Stimulated activated CD4-positive, alpha-beta T cell treated with anti-CD3 and anti-CD28 coated beads, Interleukin-2, amount 100 ng/mL, for 4 hours (primary cell): Measurements from ENCODE around the gene MYH9.

Source experiments
- DNase-seq: peaks from one replicate; pipeline ENCODE4 v3.0.0-alpha.2; 2020; ENCODE audit warnings: low read depth

Gene MYH9

GRCh38 chr22:36349726-36350125, 38.0 kb downstream of the MYH9 start:
- no peak for DNase-seq

GRCh38 chr22:36348760-36349159, 39.0 kb downstream of the MYH9 start:
- no peak for DNase-seq

GRCh38 chr22:36347094-36347493, 40.7 kb downstream of the MYH9 start:
- no peak for DNase-seq

- peak; percentile 73 for DNase-seq
Measured at GRCh38 chr22:36344106-36344827, 43.5 kb downstream of the MYH9 start.

- DNase-seq: no peak
Measured at GRCh38 chr22:36343720-36344105, 44.1 kb downstream of the MYH9 start.

GRCh38 chr22:36343070-36343719, 44.6 kb downstream of the MYH9 start:
- DNase-seq: no peak

- no peak for DNase-seq
Measured at GRCh38 chr22:36341640-36342041, 46.1 kb downstream of the MYH9 start.

GRCh38 chr22:36340621-36341020, 47.1 kb downstream of the MYH9 start:
- no peak for DNase-seq

- DNase-seq: no peak
Measured at GRCh38 chr22:36339171-36340065, 48.3 kb downstream of the MYH9 start.

- DNase-seq: no peak
Measured at GRCh38 chr22:36337365-36338130, 50.2 kb downstream of the MYH9 start.

GRCh38 chr22:36336246-36337182, 51.3 kb downstream of the MYH9 start:
- no peak for DNase-seq

- no peak for DNase-seq
Measured at GRCh38 chr22:36335621-36336020, 52.1 kb downstream of the MYH9 start.

GRCh38 chr22:36334821-36335603, 52.8 kb downstream of the MYH9 start:
- DNase-seq: no peak

GRCh38 chr22:36334081-36334820, 53.5 kb downstream of the MYH9 start:
- no peak for DNase-seq

GRCh38 chr22:36333644-36334043, 54.1 kb downstream of the MYH9 start:
- DNase-seq: no peak

GRCh38 chr22:36332623-36333332, 55.0 kb downstream of the MYH9 start:
- DNase-seq: peak; percentile 61

GRCh38 chr22:36331912-36332622, 55.7 kb downstream of the MYH9 start:
- no peak for DNase-seq

GRCh38 chr22:36331306-36331911, 56.4 kb downstream of the MYH9 start:
- peak; percentile 76 for DNase-seq
